GM12872 (cell line): Measurements from ENCODE around the gene TMOD1.

Source experiments
- CTCF ChIP-seq: IDR thresholded peaks from 3 replicates; pipeline ENCODE4 v1.5.1; 2011; ENCODE audit warnings: low read depth, mild to moderate bottlenecking, low read length, moderate library complexity; ENCODE audit not compliant: insufficient read depth

TMOD1 gene

GRCh38 chr9:97487107-97487506 is 14.4 kb upstream of the TMOD1 start:
- TF ChIP-seq CTCF = peak; percentile 33; the same call in 1 of the 3 replicates

GRCh38 chr9:97487861-97488260 is 13.6 kb upstream of the TMOD1 start:
- no peak for TF ChIP-seq CTCF

GRCh38 chr9:97491216-97491999 is 10.1 kb upstream of the TMOD1 start:
- no peak for TF ChIP-seq CTCF

GRCh38 chr9:97500263-97500662 is 1.2 kb upstream of the TMOD1 start:
- no peak for TF ChIP-seq CTCF

GRCh38 chr9:97500765-97501176 is 695 bp upstream of the TMOD1 start:
- no peak for TF ChIP-seq CTCF

- TF ChIP-seq CTCF = no peak
Measured at GRCh38 chr9:97501972-97502221, 431 bp downstream of the TMOD1 start.

GRCh38 chr9:97502222-97502983 is 937 bp downstream of the TMOD1 start:
- TF ChIP-seq CTCF = no peak
